ENCODE measurements around the gene FGB. TPM values are rescaled to one million over a fixed set of nuclear protein-coding genes. Genes with fewer than 3 reads are reported as not detected.

Gene FGB
- total RNA-seq, 1 donor from 2014 or later: not detected

DNA sequence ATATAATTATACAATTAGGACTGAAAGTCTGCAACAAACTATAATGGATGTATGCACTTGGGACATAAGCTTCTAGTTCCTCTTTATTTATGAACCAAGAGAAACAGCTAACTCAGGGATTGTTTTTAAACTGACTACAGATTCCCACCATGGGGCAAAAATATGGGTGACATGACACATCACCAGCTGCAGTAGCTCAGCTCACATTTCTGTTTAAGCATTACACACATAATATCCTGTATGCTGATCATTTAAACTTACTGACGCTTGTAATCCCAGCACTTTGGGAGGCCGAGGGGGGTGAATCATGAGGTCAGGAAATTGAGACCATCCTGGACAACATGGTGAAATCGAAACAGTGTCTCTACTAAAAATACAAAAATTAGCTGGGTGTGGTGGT lies 11.5 kb downstream of the FGB start:
- DNase-seq (ENCODE audit: low spot score): no peak
- Histone ChIP-seq H2AFZ (replicated peaks) (no peak overlapping the region), H3K4me2 (no peak overlapping the region), H3K9me3 (ENCODE audit: low read depth) (no peaks in the 10 kb centered on the region), H3K4me1 (no peaks in the 10 kb centered on the region), H3K4me3 (no peak overlapping the region), H3K79me2 (ENCODE audit: low read depth) (no peaks in the 10 kb centered on the region), H3F3A (ENCODE audit: low read depth) (no peaks in the 10 kb centered on the region), H3K27me3 (no peaks in the 10 kb centered on the region), H3K9ac (no peak overlapping the region), H3K27ac (no peak overlapping the region), H4K20me1 (ENCODE audit: low read depth) (no peaks in the 10 kb centered on the region), H3K36me3 (no peaks in the 10 kb centered on the region)
- TF ChIP-seq EZH2 (IDR thresholded peaks at IDR 0.05) (no peak), EZH2phosphoT487 (IDR thresholded peaks at IDR 0.05) (no peak)
- TF ChIP-seq, protein P1, sequence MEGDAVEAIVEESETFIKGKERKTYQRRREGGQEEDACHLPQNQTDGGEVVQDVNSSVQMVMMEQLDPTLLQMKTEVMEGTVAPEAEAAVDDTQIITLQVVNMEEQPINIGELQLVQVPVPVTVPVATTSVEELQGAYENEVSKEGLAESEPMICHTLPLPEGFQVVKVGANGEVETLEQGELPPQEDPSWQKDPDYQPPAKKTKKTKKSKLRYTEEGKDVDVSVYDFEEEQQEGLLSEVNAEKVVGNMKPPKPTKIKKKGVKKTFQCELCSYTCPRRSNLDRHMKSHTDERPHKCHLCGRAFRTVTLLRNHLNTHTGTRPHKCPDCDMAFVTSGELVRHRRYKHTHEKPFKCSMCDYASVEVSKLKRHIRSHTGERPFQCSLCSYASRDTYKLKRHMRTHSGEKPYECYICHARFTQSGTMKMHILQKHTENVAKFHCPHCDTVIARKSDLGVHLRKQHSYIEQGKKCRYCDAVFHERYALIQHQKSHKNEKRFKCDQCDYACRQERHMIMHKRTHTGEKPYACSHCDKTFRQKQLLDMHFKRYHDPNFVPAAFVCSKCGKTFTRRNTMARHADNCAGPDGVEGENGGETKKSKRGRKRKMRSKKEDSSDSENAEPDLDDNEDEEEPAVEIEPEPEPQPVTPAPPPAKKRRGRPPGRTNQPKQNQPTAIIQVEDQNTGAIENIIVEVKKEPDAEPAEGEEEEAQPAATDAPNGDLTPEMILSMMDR (IDR thresholded peaks at IDR 0.05): no peak
- Mint-ChIP-seq H3K27ac (no peak overlapping the region), H3K4me3 (no peak overlapping the region), H3K36me3 (no peaks in the 10 kb centered on the region), H3K4me1 (no peaks in the 10 kb centered on the region), H3K9me3 (no peaks in the 10 kb centered on the region), H3K27me3 (ENCODE audit: insufficient read depth, low read depth) (no peaks in the 10 kb centered on the region)

GRCh38 chr4:154577324-154577723 lies 14.5 kb downstream of the FGB start:
- Histone ChIP-seq H3K9ac (no peak overlapping the region), H3K27me3 (no peaks in the 10 kb centered on the region), H3K4me2 (no peak overlapping the region), H3K4me3 (no peak overlapping the region), H3K4me1 (no peaks in the 10 kb centered on the region), H3K9me3 (ENCODE audit: low read depth) (no peaks in the 10 kb centered on the region), H3K27ac (no peak overlapping the region), H4K20me1 (ENCODE audit: low read depth) (no peaks in the 10 kb centered on the region), H3K79me2 (ENCODE audit: low read depth) (no peaks in the 10 kb centered on the region), H2AFZ (replicated peaks) (no peak overlapping the region), H3F3A (ENCODE audit: low read depth) (no peaks in the 10 kb centered on the region), H3K36me3 (no peaks in the 10 kb centered on the region)
- Mint-ChIP-seq H3K27me3 (ENCODE audit: insufficient read depth, low read depth) (no peaks in the 10 kb centered on the region), H3K4me3 (no peak overlapping the region), H3K36me3 (no peaks in the 10 kb centered on the region), H3K27ac (no peak overlapping the region), H3K4me1 (no peaks in the 10 kb centered on the region), H3K9me3 (no peaks in the 10 kb centered on the region)
- DNase-seq (ENCODE audit: low spot score): no peak
- TF ChIP-seq EZH2 (IDR thresholded peaks at IDR 0.05): no peak
- TF ChIP-seq, protein P1 (IDR thresholded peaks at IDR 0.05): no peak
- TF ChIP-seq EZH2phosphoT487 (IDR thresholded peaks at IDR 0.05): no peak

DNA sequence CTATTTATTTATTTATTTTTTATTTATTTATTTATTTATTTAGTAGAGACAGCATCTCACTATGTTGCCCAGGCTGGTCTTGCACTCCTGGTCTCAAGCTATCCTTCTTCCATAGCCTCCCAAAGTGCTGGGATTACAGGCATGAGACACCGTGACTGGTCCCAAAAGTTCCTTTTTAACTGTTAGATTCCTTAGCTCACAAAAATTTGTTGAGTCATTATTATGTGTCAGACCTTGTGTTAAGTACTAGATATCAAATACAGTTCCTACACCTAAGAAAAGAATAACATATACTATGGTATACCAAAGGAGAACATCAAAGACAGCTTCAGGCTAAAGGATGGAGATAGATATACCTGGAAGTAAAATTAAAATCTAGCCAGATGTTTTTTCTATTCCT lies 16.1 kb downstream of the FGB start:
- H3K9me3 ChIP-seq (ENCODE audit: low read depth): no peaks in the 10 kb centered on the region
- H3K27ac ChIP-seq: no peak overlapping the region
- no peak overlapping the region for H3K4me3 ChIP-seq
- H3K27ac Mint-ChIP-seq: no peak overlapping the region
- H3K4me1 ChIP-seq: no peaks in the 10 kb centered on the region
- H3K9ac ChIP-seq: no peak overlapping the region
- no peaks in the 10 kb centered on the region for H3F3A ChIP-seq (ENCODE audit: low read depth)
- DNase-seq (ENCODE audit: low spot score): no peak
- H3K27me3 Mint-ChIP-seq (ENCODE audit: insufficient read depth, low read depth): no peaks in the 10 kb centered on the region
- no peaks in the 10 kb centered on the region for H3K36me3 ChIP-seq
- no peaks in the 10 kb centered on the region for H4K20me1 ChIP-seq (ENCODE audit: low read depth)
- no peak overlapping the region for H3K4me3 Mint-ChIP-seq
- H3K4me1 Mint-ChIP-seq: no peaks in the 10 kb centered on the region
- no peak overlapping the region for H3K4me2 ChIP-seq
- H3K36me3 Mint-ChIP-seq: no peaks in the 10 kb centered on the region
- H2AFZ ChIP-seq (replicated peaks): no peak overlapping the region
- H3K9me3 Mint-ChIP-seq: no peaks in the 10 kb centered on the region
- H3K79me2 ChIP-seq (ENCODE audit: low read depth): no peaks in the 10 kb centered on the region
- H3K27me3 ChIP-seq: no peaks in the 10 kb centered on the region
- TF ChIP-seq EZH2 (IDR thresholded peaks at IDR 0.05) (no peak), EZH2phosphoT487 (IDR thresholded peaks at IDR 0.05) (no peak)
- TF ChIP-seq, protein P1 (IDR thresholded peaks at IDR 0.05): no peak
